ENCODE measurements around the gene MACROD2.

The MACROD2 gene

GRCh38 chr20:14838663-14839628 is 843.6 kb downstream of the MACROD2 start:
- no peak for DNase-seq

GRCh38 chr20:14845199-14846160 is 850.2 kb downstream of the MACROD2 start:
- DNase-seq, result no peak

GRCh38 chr20:14848806-14849205 is 853.5 kb downstream of the MACROD2 start:
- DNase-seq, result no peak

GRCh38 chr20:14853079-14853478 is 857.8 kb downstream of the MACROD2 start:
- DNase-seq, result no peak

GRCh38 chr20:14855171-14855570 is 859.9 kb downstream of the MACROD2 start:
- no peak for DNase-seq

- DNase-seq, result no peak
Observed at GRCh38 chr20:14859627-14860026, 864.3 kb downstream of the MACROD2 start.

- DNase-seq, result no peak
Observed at GRCh38 chr20:14860410-14860814, 865.1 kb downstream of the MACROD2 start.

GRCh38 chr20:14861028-14861699 is 865.8 kb downstream of the MACROD2 start:
- no peak for DNase-seq

- no peak for DNase-seq
Observed at GRCh38 chr20:14865169-14865568, 869.9 kb downstream of the MACROD2 start.

GRCh38 chr20:14865731-14866130 is 870.4 kb downstream of the MACROD2 start:
- no peak for DNase-seq

- no peak for DNase-seq
Observed at GRCh38 chr20:14866841-14867514, 871.7 kb downstream of the MACROD2 start.

GRCh38 chr20:14877301-14878028 is 882.1 kb downstream of the MACROD2 start:
- DNase-seq, result no peak

GRCh38 chr20:14878676-14879019 is 883.3 kb downstream of the MACROD2 start:
- DNase-seq, result no peak

GRCh38 chr20:14879020-14879697 is 883.8 kb downstream of the MACROD2 start:
- DNase-seq, result no peak

GRCh38 chr20:14879839-14880238 is 884.5 kb downstream of the MACROD2 start:
- no peak for DNase-seq

GRCh38 chr20:14881518-14881917 is 886.2 kb downstream of the MACROD2 start:
- no peak for DNase-seq

- no peak for DNase-seq
Observed at GRCh38 chr20:14882157-14882556, 886.8 kb downstream of the MACROD2 start.

- DNase-seq, result no peak
Observed at GRCh38 chr20:14882846-14883245, 887.5 kb downstream of the MACROD2 start.

GRCh38 chr20:14883324-14883723 is 888.0 kb downstream of the MACROD2 start:
- no peak for DNase-seq

GRCh38 chr20:14885661-14886060 is 890.3 kb downstream of the MACROD2 start:
- DNase-seq, result no peak

- DNase-seq, result no peak
Observed at GRCh38 chr20:14888134-14888533, 892.8 kb downstream of the MACROD2 start.
